Esophagus squamous epithelium (tissue), 5 donors: ENCODE data around the gene TMCO4. TPM values are rescaled to one million over a fixed set of nuclear protein-coding genes. Genes with fewer than 3 reads are reported as not detected.
"Not testable (repeated sequence)": the region's sequence is repeated elsewhere in the genome, so short reads cannot be mapped to it uniquely, and the experiment has no call there.

Experiments
- DNase-seq: peaks from one replicate; lab custom pipeline; 2025; lab: John Stamatoyannopoulos, UW
- H3K27ac ChIP-seq, 4 donors: fragments of 200-600 bp; sonication (generic); one replicate each; pipeline ENCODE4 v1.5.1; 2016 to 2019; ENCODE audit warnings: mild to moderate bottlenecking in 1 of 4
- H3K27me3 ChIP-seq, 4 donors: fragments of 200-600 bp; sonication (generic); 1 replicate in 3 of 4; 2 replicates in 1 of 4; pipeline versions ENCODE4 v1.5.1 to v1.6.0; 2017 to 2021; ENCODE audit warnings: antibody characterized with exemption in 1 of 4
- H3K36me3 ChIP-seq, 3 donors: fragments of 200-600 bp; sonication (generic); one replicate each; pipeline ENCODE4 v1.5.1; 2016 to 2019
- H3K4me1 ChIP-seq, 3 donors: fragments of 200-600 bp; sonication (generic); one replicate each; pipeline ENCODE4 v1.5.1; 2017 to 2019
- H3K4me3 ChIP-seq, 4 donors: fragments of 200-600 bp; sonication (generic); 1 replicate in 3 of 4; 2 replicates in 1 of 4; pipeline ENCODE4 v1.5.1; 2016 to 2019; ENCODE audit warnings: mild to moderate bottlenecking in 2 of 4, moderate library complexity in 1 of 4
- H3K9me3 ChIP-seq, 3 donors: fragments of 200-600 bp; sonication (generic); one replicate each; pipeline ENCODE4 v1.5.1; 2016 to 2019
- CTCF ChIP-seq, 6 experiments: fragments of 450-650 bp in 4 of 6; fragments of 200-600 bp in 2 of 6; sonication (generic) in 2 of 6; IDR thresholded peaks; one replicate each; pipeline ENCODE4 v1.5.1; 2016 to 2019; ENCODE audit warnings: antibody characterized with exemption in 6 of 6, mild to moderate bottlenecking in 4 of 6, moderate library complexity in 4 of 6
- POLR2A ChIP-seq, 4 donors: fragments of 450-650 bp; IDR thresholded peaks; one replicate each; pipeline ENCODE4 v1.6.1; 2017; ENCODE audit warnings: antibody characterized with exemption in 4 of 4, mild to moderate bottlenecking in 4 of 4, moderate library complexity in 3 of 4
- WGBS, 2 donors: methylation state at CpG; one replicate each; pipeline ENCODE4 v1.1.5; 2018; 5-methylcytosine and 5-hydroxymethylcytosine counted together
- intact Hi-C: fragments of 100-400 bp; cut with DNase I; formaldehyde crosslinking; loops from one replicate; pipeline ENCODE4 v1.15.0; 2022
- total RNA-seq, 4 donors: library from RNA; depleted of rRNA; stranded (reverse); fragments of >200 nt; gene quantifications; one replicate each; pipeline ENCODE4 v1.1.0, GENCODE V29; 2016
- donor health status: DM: yes; HTN: yes; CAD: no.

TMCO4 gene
- 10 to 100 TPM; 13.0 to 28.8 (median 21.2) TPM for total RNA-seq

GRCh38 chr1:19799230-19800075 is at the start of gene TMCO4:
TMCO4 (minus strand) TSS chr1:19799916; CDS start chr1:19780758, 19,158 bp downstream.
- intact Hi-C loops: no loop called here
- DNase-seq: peak; percentile 5
- H3K27ac ChIP-seq: peak within 1 kb of the TSS; percentile 68 to 92 (median 85)
- peaks cover 9 to 31% (median 17%) of the 10 kb centered on the region in 3 donors for H3K4me1 ChIP-seq
- H3K4me3 ChIP-seq: peak within 1 kb of the TSS; percentile 58 to 95 (median 79)
- no peaks in the 10 kb centered on the region for H3K27me3 ChIP-seq
- TF ChIP-seq POLR2A (IDR thresholded peaks at IDR 0.05): peak in 2 of 4 donors; percentile 40 to 45
- peak in 5 of 6 experiments; percentile 17 to 51 (median 41) for TF ChIP-seq CTCF (IDR thresholded peaks at IDR 0.05)
- peaks cover 0 to 19% (median 0%) of the 10 kb centered on the region in 3 donors for H3K36me3 ChIP-seq
- no peaks in the 10 kb centered on the region for H3K9me3 ChIP-seq
- no CpG with 5 or more reads among the region's 70 CpGs for WGBS, 2 donors

- H3K27me3 ChIP-seq: peaks cover 0 to 20% (median 0%) of the 10 kb centered on the region in 4 donors
- intact Hi-C loops, DNase-seq, H3K4me3 ChIP-seq, H3K9me3 ChIP-seq, H3K27ac ChIP-seq, H3K36me3 ChIP-seq, H3K4me1 ChIP-seq: not testable (repeated sequence)
- 70 to 73% methylated on average over 3 of the region's 3 CpGs for WGBS, 2 donors
Observed at GRCh38 chr1:19849307-19849706, 49.6 kb upstream of the TMCO4 start.

- H3K4me1 ChIP-seq, H3K4me3 ChIP-seq, H3K9me3 ChIP-seq, H3K36me3 ChIP-seq, H3K27ac ChIP-seq, DNase-seq, intact Hi-C loops: not testable (repeated sequence)
- WGBS, 2 donors: 64 to 79% methylated on average over 9 of the region's 9 CpGs
- peaks cover 0 to 28% (median 0%) of the 10 kb centered on the region in 4 donors for H3K27me3 ChIP-seq
Observed at GRCh38 chr1:19847334-19847733, 47.6 kb upstream of the TMCO4 start.

GRCh38 chr1:19846338-19846737 is 46.6 kb upstream of the TMCO4 start:
- H3K4me3 ChIP-seq: no peak overlapping the region
- H3K27ac ChIP-seq: no peak overlapping the region
- DNase-seq: no peak
- WGBS, 2 donors: 74 to 79% methylated on average over 3 of the region's 3 CpGs
- H3K27me3 ChIP-seq: peaks cover 0 to 28% (median 0%) of the 10 kb centered on the region in 4 donors
- no peaks in the 10 kb centered on the region for H3K36me3 ChIP-seq
- TF ChIP-seq CTCF (IDR thresholded peaks at IDR 0.05): no peak
- TF ChIP-seq POLR2A (IDR thresholded peaks at IDR 0.05): no peak
- no peaks in the 10 kb centered on the region for H3K9me3 ChIP-seq
- peaks cover 0 to 5% (median 0%) of the 10 kb centered on the region in 3 donors for H3K4me1 ChIP-seq
- intact Hi-C loops: no loop called here

- DNase-seq: no peak
- Histone ChIP-seq H3K9me3 (no peaks in the 10 kb centered on the region), H3K4me3 (no peak overlapping the region), H3K36me3 (no peaks in the 10 kb centered on the region), H3K27ac (no peak overlapping the region), H3K4me1 (peaks cover 0 to 5% (median 0%) of the 10 kb centered on the region in 3 donors), H3K27me3 (peaks cover 0 to 28% (median 0%) of the 10 kb centered on the region in 4 donors)
- WGBS, 2 donors: 76 to 89% methylated on average over 8 of the region's 8 CpGs
- intact Hi-C loops: no loop called here
- TF ChIP-seq POLR2A (IDR thresholded peaks at IDR 0.05) (no peak), CTCF (IDR thresholded peaks at IDR 0.05) (no peak)
Observed at GRCh38 chr1:19845555-19845954, 45.8 kb upstream of the TMCO4 start.
